Measurements from ENCODE around the gene PDZK1IP1.

PDZK1IP1 gene

DNA sequence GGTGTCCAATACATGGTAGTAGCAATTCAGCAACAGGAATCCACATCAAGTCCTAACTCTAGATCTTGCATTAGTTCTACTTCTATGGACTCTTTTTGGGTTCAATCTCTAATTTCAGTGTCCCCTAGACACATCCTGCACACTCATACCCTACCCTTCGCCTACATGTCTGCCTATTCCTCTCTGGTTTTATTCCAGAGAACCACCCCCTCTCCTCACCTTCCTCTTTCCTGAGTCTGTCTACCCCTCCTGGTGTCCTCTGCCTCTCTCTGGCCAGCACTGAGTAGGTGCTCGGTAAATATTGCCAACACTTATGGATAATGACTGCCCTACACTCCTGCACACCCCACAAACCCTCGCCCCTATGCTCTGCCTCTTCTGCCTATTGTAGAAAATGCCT is 32.6 kb upstream of the PDZK1IP1 start:
- Histone ChIP-seq H3K4me3 (ENCODE audit: low read depth, low read length) (no peak overlapping the region), H3K27ac (ENCODE audit: low read depth, low read length) (no peak overlapping the region), H3K9me3 (ENCODE audit: control insufficient read depth, insufficient read depth, low read length) (no peaks in the 10 kb centered on the region), H3K4me1 (ENCODE audit: control insufficient read depth, insufficient read depth, low read length) (peaks cover 12% of the 10 kb centered on the region), H3K36me3 (ENCODE audit: control insufficient read depth, insufficient read depth, low read length) (no peaks in the 10 kb centered on the region), H3K27me3 (ENCODE audit: control insufficient read depth, insufficient read depth, low read length) (peaks cover 98% of the 10 kb centered on the region), H3K9ac (ENCODE audit: low read depth, low read length) (no peak overlapping the region)

DNA sequence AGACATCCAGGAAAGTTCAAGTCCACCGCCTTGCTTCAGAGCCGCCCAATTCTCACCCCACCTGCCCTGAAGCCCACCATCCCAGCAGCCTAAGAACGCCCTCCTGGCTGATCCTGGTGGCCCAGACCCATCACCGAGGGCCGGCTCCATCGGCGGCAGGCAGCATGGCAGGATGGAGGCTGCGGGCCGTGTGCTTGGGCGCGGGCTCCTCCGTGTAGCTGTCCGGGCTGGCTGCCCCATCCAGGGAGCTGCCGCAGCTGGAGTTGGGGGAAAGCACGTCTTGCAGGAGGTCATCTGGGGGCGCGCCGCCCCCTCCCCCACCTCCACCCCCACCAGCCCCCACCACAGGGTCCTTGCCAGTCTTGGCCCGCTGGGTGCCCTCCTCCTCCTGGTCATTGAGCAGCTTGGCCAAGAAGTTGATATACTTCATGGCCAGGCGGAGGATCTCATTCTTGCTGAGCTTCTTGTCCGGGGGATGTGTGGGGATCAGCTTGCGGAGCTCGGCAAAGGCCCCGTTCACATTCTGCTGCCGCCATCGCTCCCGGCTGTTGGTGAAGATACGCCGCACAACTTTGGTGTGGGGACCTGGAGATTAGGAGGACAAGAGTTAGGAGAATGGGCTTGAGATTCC is 29.9 kb upstream of the PDZK1IP1 start:
- no peaks in the 10 kb centered on the region for H3K36me3 ChIP-seq (ENCODE audit: control insufficient read depth, insufficient read depth, low read length)
- no peaks in the 10 kb centered on the region for H3K9me3 ChIP-seq (ENCODE audit: control insufficient read depth, insufficient read depth, low read length)
- H3K9ac ChIP-seq (ENCODE audit: low read depth, low read length) = no peak overlapping the region
- peaks cover 74% of the 10 kb centered on the region for H3K27me3 ChIP-seq (ENCODE audit: control insufficient read depth, insufficient read depth, low read length)
- H3K4me3 ChIP-seq (ENCODE audit: low read depth, low read length) = no peak overlapping the region
- H3K4me1 ChIP-seq (ENCODE audit: control insufficient read depth, insufficient read depth, low read length) = no peaks in the 10 kb centered on the region; the same call in 1 of the 2 replicates
- H3K27ac ChIP-seq (ENCODE audit: low read depth, low read length) = no peak overlapping the region

DNA sequence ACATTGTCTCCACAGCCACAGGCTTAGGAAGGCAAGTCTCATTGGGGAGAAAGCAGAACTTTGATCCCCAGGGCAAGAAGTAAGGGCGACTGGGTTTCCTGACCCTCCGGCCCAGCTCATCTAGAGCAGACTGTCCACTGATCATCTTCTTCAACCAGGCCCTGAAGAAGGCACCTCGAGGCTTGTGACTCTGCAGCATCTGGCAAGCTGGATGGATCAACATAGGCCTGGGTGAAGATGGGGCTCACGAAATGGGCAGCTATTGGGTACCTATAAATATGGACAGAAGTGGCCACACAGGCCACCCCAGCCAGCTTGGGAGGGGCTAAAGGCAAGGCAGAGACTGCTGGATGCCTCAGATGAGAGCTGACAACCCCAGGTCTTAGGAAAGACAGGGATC is 29.2 kb upstream of the PDZK1IP1 start:
- Histone ChIP-seq H3K9me3 (ENCODE audit: control insufficient read depth, insufficient read depth, low read length) (no peaks in the 10 kb centered on the region), H3K27me3 (ENCODE audit: control insufficient read depth, insufficient read depth, low read length) (peaks cover 67% of the 10 kb centered on the region), H3K27ac (ENCODE audit: low read depth, low read length) (no peak overlapping the region), H3K9ac (ENCODE audit: low read depth, low read length) (no peak overlapping the region), H3K4me3 (ENCODE audit: low read depth, low read length) (no peak overlapping the region), H3K4me1 (ENCODE audit: control insufficient read depth, insufficient read depth, low read length) (no peaks in the 10 kb centered on the region; the same call in 1 of the 2 replicates), H3K36me3 (ENCODE audit: control insufficient read depth, insufficient read depth, low read length) (no peaks in the 10 kb centered on the region)

DNA sequence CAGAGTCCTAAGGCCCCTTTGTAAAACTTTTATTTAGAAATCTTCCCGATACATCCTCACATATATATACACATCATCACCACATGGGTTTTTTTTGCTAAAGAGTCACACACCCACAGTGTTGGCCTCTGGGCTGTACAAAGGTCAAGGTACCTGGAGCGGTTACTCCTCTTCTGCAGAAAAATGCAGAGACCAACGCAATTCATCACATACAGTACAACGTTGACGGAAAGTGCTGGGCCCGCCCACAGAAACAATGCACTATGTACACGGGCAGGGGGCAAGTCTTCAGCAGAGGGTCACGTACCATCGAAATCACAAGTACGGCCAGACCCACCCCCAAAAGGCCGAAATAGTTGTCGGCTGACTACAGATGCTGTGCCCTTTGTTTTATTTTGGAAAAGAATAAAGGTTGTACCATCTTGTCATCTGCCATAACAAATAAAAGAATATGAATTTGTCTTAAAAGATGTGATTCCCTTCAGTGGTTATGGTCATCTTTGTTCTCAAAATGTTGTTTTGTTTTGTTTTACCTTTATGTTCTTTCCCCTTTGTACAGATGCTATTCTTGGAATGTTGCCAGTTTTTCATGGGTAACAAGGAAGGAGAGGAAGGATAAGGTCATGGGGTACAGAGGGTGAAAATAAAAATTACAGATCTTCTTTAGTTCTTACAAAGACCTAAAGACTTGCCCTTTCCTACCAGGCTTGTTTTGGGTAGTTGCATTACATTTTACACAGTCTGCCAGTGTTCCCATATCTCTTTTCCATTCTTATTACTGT is 26.6 kb upstream of the PDZK1IP1 start:
- Histone ChIP-seq H3K9me3 (ENCODE audit: control insufficient read depth, insufficient read depth, low read length) (no peaks in the 10 kb centered on the region), H3K27ac (ENCODE audit: low read depth, low read length) (no peak overlapping the region), H3K4me1 (ENCODE audit: control insufficient read depth, insufficient read depth, low read length) (no peaks in the 10 kb centered on the region), H3K4me3 (ENCODE audit: low read depth, low read length) (no peak overlapping the region), H3K27me3 (ENCODE audit: control insufficient read depth, insufficient read depth, low read length) (peaks cover 44% of the 10 kb centered on the region), H3K9ac (ENCODE audit: low read depth, low read length) (no peak overlapping the region), H3K36me3 (ENCODE audit: control insufficient read depth, insufficient read depth, low read length) (no peaks in the 10 kb centered on the region)

DNA sequence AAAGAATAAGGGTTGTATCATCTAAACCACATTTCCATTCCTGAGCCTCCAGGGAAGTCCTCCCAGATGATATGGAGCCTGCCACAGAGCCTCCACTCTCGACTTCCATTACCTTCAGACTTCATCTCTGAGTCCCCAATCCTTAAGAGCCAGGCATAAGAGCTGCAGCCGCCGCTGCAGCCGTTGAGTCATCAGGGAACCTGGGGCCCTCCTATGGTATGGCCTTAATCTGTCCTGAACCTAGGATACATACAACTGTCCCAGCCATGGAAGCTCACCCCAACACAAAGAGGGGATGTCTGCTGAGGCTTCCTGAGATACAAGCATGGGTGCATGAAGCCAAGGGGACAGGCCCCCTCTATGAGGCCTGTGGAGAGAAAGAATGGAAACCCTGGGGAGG is 25.9 kb upstream of the PDZK1IP1 start:
- Histone ChIP-seq H3K4me1 (ENCODE audit: control insufficient read depth, insufficient read depth, low read length) (no peaks in the 10 kb centered on the region), H3K27ac (ENCODE audit: low read depth, low read length) (no peak overlapping the region), H3K9me3 (ENCODE audit: control insufficient read depth, insufficient read depth, low read length) (no peaks in the 10 kb centered on the region), H3K4me3 (ENCODE audit: low read depth, low read length) (no peak overlapping the region), H3K36me3 (ENCODE audit: control insufficient read depth, insufficient read depth, low read length) (no peaks in the 10 kb centered on the region), H3K27me3 (ENCODE audit: control insufficient read depth, insufficient read depth, low read length) (peaks cover 36% of the 10 kb centered on the region), H3K9ac (ENCODE audit: low read depth, low read length) (no peak overlapping the region)

DNA sequence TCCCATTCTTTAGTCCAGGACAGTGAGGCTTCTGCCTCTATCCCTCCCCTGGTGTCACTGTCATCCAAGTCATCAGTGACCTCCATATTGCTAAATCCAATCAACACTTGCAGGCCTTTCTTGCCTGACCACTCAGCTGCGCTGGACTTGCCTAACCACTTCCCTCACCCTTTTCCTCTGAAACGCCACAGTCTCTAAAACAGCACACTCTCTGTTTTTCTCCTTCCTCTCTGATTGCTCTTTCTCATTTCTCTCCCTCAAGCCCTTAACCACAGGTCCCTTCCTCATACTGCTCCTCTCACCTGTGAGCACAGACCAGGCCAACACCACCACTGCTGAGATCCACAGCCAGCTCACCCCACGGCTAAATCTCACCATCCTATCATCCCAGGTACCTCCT is 24.7 kb upstream of the PDZK1IP1 start:
- Histone ChIP-seq H3K27ac (ENCODE audit: low read depth, low read length) (no peak overlapping the region), H3K4me1 (ENCODE audit: control insufficient read depth, insufficient read depth, low read length) (no peaks in the 10 kb centered on the region), H3K4me3 (ENCODE audit: low read depth, low read length) (no peak overlapping the region), H3K9me3 (ENCODE audit: control insufficient read depth, insufficient read depth, low read length) (no peaks in the 10 kb centered on the region), H3K36me3 (ENCODE audit: control insufficient read depth, insufficient read depth, low read length) (no peaks in the 10 kb centered on the region), H3K9ac (ENCODE audit: low read depth, low read length) (no peak overlapping the region), H3K27me3 (ENCODE audit: control insufficient read depth, insufficient read depth, low read length) (peaks cover 34% of the 10 kb centered on the region)

DNA sequence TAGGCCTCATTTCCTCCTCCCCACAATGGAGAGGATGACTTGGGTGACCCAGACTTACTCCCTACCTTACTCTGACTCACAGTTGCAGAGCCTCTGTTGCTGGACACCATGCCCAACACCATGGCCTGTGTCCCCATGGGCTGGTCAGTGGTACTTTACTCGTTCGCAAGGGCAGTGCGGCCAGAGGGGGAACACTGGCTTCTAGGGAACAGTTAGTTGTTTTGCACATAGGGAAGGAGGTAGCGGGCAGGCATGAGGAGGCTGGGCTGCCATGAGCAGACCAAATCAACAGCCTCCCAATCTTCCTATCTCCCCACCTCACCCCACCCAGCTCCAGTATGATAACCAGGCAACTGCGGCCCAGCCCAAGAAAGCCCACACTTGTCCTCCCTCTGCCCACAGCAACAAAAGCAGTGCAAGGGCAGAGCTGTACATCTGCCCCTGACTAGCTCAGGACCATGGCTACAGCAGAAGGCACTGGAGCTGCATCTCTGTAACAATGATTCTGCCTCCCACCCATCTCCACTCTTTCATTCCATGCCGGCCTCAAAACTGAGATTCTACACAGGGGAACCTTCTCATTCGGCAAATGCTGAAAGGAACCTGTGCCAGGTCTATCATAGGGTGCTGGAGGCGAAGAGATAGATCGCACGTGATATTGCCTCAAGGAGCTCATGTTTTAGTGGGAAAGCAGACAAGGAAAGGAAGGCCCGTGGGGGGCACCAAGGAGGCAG is 23.6 kb upstream of the PDZK1IP1 start:
- H3K36me3 ChIP-seq (ENCODE audit: control insufficient read depth, insufficient read depth, low read length) = no peaks in the 10 kb centered on the region
- no peak overlapping the region for H3K4me3 ChIP-seq (ENCODE audit: low read depth, low read length)
- H3K27me3 ChIP-seq (ENCODE audit: control insufficient read depth, insufficient read depth, low read length) = peaks cover 34% of the 10 kb centered on the region
- H3K4me1 ChIP-seq (ENCODE audit: control insufficient read depth, insufficient read depth, low read length) = peaks cover 9% of the 10 kb centered on the region
- no peak overlapping the region for H3K9ac ChIP-seq (ENCODE audit: low read depth, low read length)
- H3K27ac ChIP-seq (ENCODE audit: low read depth, low read length) = no peak overlapping the region
- H3K9me3 ChIP-seq (ENCODE audit: control insufficient read depth, insufficient read depth, low read length) = no peaks in the 10 kb centered on the region

DNA sequence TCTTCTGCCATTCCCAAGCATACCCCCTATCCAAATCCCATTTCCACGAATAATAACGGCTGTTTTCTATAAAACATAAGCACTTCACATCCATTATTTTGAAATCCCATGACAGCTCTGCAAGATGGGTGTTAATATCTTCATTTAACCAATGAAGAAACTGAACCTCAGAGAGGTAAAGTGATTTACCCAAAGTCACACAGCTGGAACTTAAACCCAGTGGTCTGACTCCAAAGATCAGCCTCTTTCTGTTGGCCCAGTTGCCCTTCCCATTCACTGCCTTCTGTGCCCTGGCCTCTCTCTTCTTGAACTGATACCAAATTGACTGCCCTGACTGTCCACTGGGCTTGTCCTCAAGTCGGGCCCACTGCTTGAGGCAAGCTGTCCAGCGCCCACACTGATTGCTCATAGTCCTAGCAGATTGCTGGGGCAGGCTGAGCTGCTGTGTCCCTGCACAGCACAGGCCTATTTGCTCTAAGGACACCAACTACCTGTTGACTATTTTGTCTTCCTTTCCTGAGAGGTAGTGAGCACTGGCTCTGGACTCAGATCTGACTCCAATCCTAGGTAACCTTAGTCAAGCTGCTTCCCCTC is 22.9 kb upstream of the PDZK1IP1 start:
- Histone ChIP-seq H3K9ac (ENCODE audit: low read depth, low read length) (no peak overlapping the region), H3K27ac (ENCODE audit: low read depth, low read length) (no peak overlapping the region), H3K9me3 (ENCODE audit: control insufficient read depth, insufficient read depth, low read length) (no peaks in the 10 kb centered on the region), H3K27me3 (ENCODE audit: control insufficient read depth, insufficient read depth, low read length) (peaks cover 34% of the 10 kb centered on the region), H3K36me3 (ENCODE audit: control insufficient read depth, insufficient read depth, low read length) (no peaks in the 10 kb centered on the region), H3K4me3 (ENCODE audit: low read depth, low read length) (no peak overlapping the region), H3K4me1 (ENCODE audit: control insufficient read depth, insufficient read depth, low read length) (peaks cover 16% of the 10 kb centered on the region)

DNA sequence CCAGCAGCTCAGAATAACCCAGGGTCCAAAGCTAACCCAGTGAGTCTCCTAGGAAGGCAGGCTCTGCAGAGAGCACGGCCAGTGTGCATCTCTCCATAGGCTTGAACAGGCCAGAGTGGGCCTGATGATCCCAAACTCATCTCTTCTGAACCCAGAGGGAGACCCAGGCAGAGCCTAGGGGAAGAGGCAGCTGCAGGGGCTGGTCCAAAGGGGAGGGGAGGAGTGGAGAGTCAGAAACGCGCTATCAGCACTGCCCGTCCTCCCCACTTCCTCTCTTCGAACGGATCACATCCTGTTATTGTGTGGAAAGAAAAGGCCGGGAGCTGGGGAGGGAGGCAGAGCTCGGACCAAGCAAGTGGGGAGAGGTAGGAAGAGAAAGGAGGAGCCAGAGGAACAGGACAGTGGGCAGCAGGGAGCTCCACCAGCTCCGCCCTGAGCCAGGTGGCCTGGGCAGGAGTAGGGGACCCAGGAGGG is 22.0 kb upstream of the PDZK1IP1 start:
- H3K27ac ChIP-seq (ENCODE audit: low read depth, low read length) = no peak overlapping the region
- no peaks in the 10 kb centered on the region for H3K36me3 ChIP-seq (ENCODE audit: control insufficient read depth, insufficient read depth, low read length)
- H3K9ac ChIP-seq (ENCODE audit: low read depth, low read length) = no peak overlapping the region
- peaks cover 17% of the 10 kb centered on the region for H3K4me1 ChIP-seq (ENCODE audit: control insufficient read depth, insufficient read depth, low read length)
- no peak overlapping the region for H3K4me3 ChIP-seq (ENCODE audit: low read depth, low read length)
- no peaks in the 10 kb centered on the region for H3K9me3 ChIP-seq (ENCODE audit: control insufficient read depth, insufficient read depth, low read length)
- peaks cover 36% of the 10 kb centered on the region for H3K27me3 ChIP-seq (ENCODE audit: control insufficient read depth, insufficient read depth, low read length)

DNA sequence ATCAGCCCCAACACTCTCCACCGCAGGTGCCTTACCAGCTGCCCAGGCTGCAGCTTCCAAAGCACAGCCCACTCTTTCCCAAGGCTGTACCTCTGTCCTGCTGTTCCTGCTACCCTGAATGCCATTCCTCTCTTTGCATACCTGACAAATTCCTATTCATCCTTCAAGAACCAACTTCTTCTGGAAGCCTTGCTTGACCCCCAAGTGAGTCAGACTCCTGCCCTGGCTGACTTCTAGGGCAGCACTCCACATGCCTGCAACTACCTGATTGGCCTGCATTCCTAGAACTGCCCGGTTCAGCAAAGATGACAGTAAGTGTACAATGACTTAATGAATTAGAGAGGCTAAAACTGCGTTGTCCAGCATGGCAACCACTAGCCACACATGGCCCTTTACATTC is 20.8 kb upstream of the PDZK1IP1 start:
- Histone ChIP-seq H3K36me3 (ENCODE audit: control insufficient read depth, insufficient read depth, low read length) (no peaks in the 10 kb centered on the region), H3K4me3 (ENCODE audit: low read depth, low read length) (no peak overlapping the region), H3K27ac (ENCODE audit: low read depth, low read length) (no peak overlapping the region), H3K9me3 (ENCODE audit: control insufficient read depth, insufficient read depth, low read length) (no peaks in the 10 kb centered on the region), H3K9ac (ENCODE audit: low read depth, low read length) (no peak overlapping the region), H3K27me3 (ENCODE audit: control insufficient read depth, insufficient read depth, low read length) (peaks cover 36% of the 10 kb centered on the region), H3K4me1 (ENCODE audit: control insufficient read depth, insufficient read depth, low read length) (peaks cover 17% of the 10 kb centered on the region)

All from HUES48 (cell line).